GM12892 (cell line): ENCODE measurements around the gene NPIPA1.
"Not testable (repeated sequence)": the region's sequence is repeated elsewhere in the genome, so short reads cannot be mapped to it uniquely, and the experiment has no call there.

Source experiments
- DNase-seq: peaks from one replicate; pipeline ENCODE4 v3.0.0; 2011; ENCODE audit not compliant: insufficient read length
- FAIRE-seq: peaks from 2 replicates; lab custom pipeline; 2011; peaks lifted over from hg19 to GRCh38; lab: Jason Lieb, UNC
- POLR2A ChIP-seq: IDR thresholded peaks from 2 replicates; pipeline ENCODE4 v1.6.1; 2011; ENCODE audit warnings: low read depth, low read length, control low read depth
- POLR2AphosphoS5 ChIP-seq: IDR thresholded peaks from 2 replicates; pipeline ENCODE4 v1.6.1; 2011; ENCODE audit warnings: low read depth, low read length, control low read depth
- TAF1 ChIP-seq: IDR thresholded peaks from 2 replicates; pipeline ENCODE4 v1.6.1; 2011; ENCODE audit warnings: low read depth, mild to moderate bottlenecking, control low read depth, low read length, borderline replicate concordance

The NPIPA1 gene

GRCh38 chr16:14928064-14928714, 9.1 kb upstream of the NPIPA1 start:
- FAIRE-seq, DNase-seq: not testable (repeated sequence)

DNA sequence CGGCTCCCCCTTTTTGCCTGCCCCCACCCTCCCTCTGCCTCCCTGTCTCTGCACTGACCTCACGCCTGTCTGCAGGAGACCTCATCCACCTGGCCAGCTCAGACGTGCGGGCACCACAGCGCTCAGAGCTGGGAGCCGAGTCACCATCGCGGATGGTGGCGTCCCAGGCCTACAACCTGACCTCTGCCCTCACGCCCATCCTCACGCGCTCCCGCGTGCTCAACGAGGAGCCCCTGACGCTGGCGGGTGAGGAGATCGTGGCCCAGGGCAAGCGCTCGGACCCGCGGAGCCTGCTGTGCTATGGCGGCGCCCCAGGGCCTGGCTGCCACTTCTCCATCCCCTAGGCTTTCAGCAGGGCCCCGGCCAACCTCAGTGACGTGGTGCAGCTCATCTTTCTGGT, 8.1 kb upstream of the NPIPA1 start:
- FAIRE-seq, DNase-seq: not testable (repeated sequence)

DNA sequence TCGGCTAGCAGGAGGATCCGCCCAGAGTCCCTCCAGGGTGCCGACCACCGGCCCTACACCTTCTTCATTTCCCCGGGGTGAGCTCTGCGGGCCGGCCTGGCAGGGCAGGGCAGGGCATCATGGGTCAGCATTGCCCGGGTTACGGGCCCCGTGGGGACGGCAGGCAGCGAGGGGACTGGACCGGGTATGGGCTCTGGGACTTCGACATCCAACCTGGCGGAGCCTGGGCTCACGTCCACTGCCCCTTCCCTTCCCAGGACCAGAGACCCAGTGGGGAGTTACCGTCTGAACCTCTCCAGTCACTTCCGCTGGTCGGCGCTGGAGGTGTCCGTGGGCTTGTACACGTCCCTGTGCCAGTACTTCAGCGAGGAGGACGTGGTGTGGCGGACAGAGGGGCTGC, 7.0 kb upstream of the NPIPA1 start:
- not testable (repeated sequence) for FAIRE-seq, DNase-seq

DNA sequence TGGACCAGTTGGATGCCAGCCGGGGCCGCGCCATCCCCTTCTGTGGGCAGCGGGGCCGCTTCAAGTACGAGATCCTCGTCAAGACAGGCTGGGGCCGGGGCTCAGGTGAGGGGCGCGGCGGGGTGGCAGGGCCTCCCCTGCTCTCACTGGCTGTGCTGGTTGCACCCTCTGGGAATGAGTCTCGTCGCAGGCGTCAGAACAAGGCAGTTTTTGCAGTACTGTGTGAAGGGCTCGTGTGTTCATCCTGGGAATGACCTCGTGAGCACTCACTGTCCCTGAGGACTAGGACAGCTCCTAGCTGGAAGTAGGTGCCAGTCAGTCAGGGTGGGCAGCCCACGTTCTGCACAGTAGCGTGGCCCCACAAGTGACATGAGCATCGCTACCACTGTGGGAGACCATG, 6.3 kb upstream of the NPIPA1 start:
- not testable (repeated sequence) for DNase-seq, FAIRE-seq

- DNase-seq, FAIRE-seq: not testable (repeated sequence)
These were observed 4.5 kb upstream of the NPIPA1 start for GRCh38 chr16:14932581-14933375.

DNA sequence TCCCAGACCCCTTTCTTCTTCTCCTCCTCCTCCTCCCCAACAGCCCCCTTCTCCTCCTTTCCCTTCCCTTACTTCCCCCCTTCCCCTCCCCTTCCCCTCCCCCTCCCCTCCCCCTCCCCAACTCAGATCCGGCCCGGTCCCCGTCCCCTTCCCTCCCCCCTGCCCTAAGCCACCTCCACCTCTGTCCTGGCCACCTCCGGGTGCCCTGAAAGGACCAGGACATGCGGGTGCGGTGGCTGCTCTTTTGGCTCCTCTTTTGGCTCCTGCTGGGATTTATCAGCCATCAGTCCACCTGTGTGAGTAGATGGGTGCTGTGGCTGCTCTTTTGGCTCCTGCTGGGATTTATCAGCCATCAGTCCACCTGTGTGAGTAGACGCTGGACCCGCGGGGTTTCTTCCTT, 751 bp downstream of the NPIPA1 start:
- not testable (repeated sequence) for FAIRE-seq, DNase-seq

DNA sequence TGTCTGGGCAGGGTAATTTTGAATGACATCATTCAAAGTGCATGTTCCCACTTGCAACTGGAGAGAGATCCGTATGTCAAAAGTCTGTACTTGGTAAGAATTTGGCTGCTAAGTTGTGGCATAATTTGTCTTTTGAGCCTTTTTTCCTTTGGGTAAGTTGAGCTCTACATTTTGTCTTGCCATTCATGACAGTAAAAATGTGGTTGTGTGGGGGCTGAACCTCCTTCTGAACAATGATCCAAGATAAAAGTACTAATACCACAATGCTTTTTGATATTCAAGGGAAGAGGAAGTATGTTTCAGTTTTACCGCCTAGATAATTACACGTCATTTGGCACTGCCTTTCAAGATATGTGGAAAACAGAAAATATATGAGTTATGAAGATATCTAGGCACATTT, 5.4 kb downstream of the NPIPA1 start:
- DNase-seq, FAIRE-seq: not testable (repeated sequence)

- no peak for TF ChIP-seq TAF1
- TF ChIP-seq POLR2A = no peak
- no peak for TF ChIP-seq POLR2AphosphoS5
- DNase-seq = no peak
- FAIRE-seq = no peak
These were observed 18.4 kb downstream of the NPIPA1 start for GRCh38 chr16:14955546-14956231.

- no peak for DNase-seq
- no peak for FAIRE-seq
- TF ChIP-seq TAF1 = no peak
- no peak for TF ChIP-seq POLR2AphosphoS5
- no peak for TF ChIP-seq POLR2A
These were observed 20.5 kb downstream of the NPIPA1 start for GRCh38 chr16:14957576-14958322.

DNA sequence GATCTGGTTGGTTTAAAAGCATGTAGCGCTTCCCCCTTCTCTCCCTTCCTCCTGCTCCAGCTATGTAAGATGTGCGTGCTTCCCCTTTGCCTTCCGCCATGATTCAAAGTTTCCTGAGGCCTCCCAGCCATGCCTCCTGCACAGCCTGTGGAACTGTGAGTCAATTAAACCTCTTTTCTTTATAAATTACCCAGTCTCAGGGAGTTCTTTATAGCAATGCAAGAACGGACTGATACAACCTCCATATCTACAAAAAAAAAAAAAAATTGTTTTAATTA, 21.0 kb downstream of the NPIPA1 start:
- TF ChIP-seq TAF1 (no peak), POLR2A (no peak), POLR2AphosphoS5 (no peak)
- FAIRE-seq = no peak

GRCh38 chr16:14958970-14959369, 21.7 kb downstream of the NPIPA1 start:
- no peak for DNase-seq
- TF ChIP-seq POLR2A (no peak), POLR2AphosphoS5 (no peak), TAF1 (no peak)
- FAIRE-seq = no peak

More for the DNA sequence above, 21.0 kb downstream of the NPIPA1 start:
- DNase-seq = no peak

- FAIRE-seq (no peak), DNase-seq (no peak)
- TF ChIP-seq POLR2A (no peak), TAF1 (no peak), POLR2AphosphoS5 (no peak)
These were observed 24.4 kb downstream of the NPIPA1 start for GRCh38 chr16:14961405-14962186.
